GM18868 (cell line): ENCODE measurements around the gene SMIM36.
"Not testable (repeated sequence)": the region's sequence is repeated elsewhere in the genome, so short reads cannot be mapped to it uniquely, and the experiment has no call there.

Experiments
- ATAC-seq: cut with Tn5 transposase; IDR thresholded peaks from one replicate; pipeline ENCODE4 v1.9.1; 2021; ENCODE audit warnings: mild to moderate bottlenecking, moderate library complexity; ENCODE audit not compliant: unreplicated experiment

SMIM36 gene

DNA sequence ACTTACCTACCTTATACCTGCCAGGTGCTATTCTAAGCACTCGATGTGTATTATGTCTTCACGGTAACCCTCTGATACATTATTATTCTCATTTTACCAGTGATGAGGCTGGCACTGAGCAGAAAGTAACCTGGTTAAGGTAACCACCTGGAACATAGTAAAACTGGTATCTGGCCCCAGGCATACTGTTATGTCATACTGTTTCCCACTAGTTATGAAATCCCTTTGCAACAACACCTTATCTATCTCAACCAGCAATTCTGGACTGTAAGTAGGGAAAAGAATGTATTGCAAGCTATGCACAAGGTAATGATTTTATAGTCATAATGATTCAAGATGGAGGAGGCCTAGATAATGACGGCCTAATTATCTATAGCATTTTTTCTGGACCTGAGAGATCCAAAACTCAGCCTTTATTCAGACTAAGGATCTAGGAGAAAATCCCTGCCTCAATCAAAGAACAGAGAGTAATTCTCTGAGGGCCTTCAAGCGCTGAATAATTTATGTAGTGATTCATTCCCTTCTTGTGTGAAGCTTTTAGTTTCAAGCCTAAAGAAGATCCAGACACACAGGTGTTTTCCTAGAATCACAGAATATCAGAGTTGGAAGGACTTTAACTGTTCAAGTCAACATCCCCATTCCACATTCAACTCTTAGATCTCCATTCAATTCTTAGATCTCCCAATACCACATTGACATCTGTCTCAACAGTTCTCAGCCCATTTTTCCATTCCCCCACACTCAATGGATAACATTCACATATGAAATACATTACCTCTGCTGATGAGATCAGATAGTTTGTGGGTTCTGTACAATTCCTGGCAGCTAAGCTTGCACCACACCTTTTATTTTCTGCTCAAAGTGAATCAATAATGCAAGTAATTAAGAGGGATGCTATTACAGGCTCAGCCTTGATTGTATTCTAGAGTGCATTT is 74.8 kb downstream of the SMIM36 start:
- ATAC-seq = peak; percentile 18

- no peak for ATAC-seq
These were observed 75.8 kb downstream of the SMIM36 start for GRCh38 chr17:55435408-55435807.

DNA sequence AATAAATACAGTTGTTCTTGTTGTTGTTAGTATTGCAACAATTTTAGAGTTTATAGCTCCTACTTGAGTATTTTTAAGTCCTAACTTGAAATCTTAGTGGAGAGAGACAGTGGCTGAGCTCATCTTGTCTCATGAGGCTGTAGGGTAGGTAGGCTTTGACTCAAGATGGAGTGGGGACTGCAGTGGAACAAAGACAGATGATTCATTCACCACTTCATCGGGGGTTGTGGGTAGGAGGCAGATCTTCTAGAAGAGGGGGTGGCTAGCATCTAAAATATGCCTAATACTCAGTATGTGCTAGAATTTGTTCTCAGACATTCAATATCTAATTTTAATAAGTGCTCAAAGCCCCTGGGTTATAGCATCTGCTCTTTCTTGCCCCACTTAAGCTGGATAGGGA is 76.5 kb downstream of the SMIM36 start:
- ATAC-seq = no peak

GRCh38 chr17:55433629-55434422 is 77.4 kb downstream of the SMIM36 start:
- no peak for ATAC-seq

GRCh38 chr17:55433029-55433628 is 78.1 kb downstream of the SMIM36 start:
- ATAC-seq = no peak

DNA sequence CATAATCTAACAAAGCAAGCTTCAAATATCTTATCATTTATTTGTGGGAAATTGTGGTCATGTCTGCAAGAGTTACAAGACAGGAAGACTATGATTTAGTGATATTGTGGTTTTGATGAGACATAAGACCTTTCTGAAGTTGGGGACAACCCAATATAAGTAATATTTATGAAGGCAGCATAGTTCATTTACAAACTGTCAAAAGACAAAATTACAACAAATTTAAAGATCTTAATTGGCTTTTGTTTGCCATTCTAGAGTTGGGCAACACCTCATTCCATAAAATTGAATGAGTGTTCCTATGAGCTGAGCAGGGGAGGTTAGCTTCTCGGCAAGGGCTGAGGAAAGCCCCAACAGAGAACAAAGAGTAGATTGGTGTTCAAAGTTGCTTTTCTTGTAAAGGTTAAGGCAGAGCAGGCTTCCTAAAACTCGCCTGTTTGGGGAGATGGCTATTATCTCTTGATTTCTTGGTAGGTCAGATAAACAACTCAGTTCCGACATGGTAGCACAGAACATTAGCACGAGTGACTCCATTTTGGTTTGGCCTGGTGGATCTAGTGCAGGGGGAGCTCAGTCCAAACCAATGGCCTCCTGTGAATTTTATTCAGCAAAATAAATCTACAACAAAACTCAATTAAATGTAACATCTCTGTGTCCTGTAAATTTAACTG is 78.8 kb downstream of the SMIM36 start:
- no peak for ATAC-seq

GRCh38 chr17:55431914-55432313 is 79.3 kb downstream of the SMIM36 start:
- ATAC-seq = not testable (repeated sequence)

DNA sequence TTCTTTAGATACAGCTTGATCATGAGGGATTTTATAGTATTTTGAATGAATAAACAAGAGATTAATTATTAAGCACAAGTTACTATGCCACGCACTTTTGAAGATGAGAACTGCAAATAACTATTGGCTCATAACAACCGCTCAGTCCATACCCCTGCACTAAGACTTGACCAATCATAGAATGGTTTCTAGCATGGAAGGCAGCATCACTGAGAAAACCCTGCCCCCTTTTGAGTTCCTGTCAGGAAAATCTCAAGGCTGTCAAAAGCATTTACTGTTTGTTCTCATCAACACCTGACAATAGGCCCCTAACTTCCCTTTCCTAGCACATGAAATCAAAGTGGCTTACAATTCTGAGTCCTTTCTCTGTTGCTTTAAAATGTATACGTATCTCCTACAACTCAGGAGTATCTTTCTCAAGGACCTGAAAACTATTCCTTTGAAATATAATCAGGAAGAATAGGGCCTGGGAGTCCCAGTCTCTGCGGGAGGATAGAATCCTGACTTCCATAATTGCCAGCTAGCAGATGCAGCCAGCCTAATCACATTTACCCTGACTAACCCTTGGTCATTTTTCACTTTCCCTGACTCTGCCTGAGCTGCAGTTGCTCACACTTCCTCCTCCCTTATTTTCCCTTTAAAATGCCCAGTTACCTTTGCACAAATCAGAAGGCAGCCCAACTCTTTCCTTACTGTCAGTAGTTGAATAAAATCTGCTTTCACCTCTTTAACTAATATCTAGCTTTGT is 80.5 kb downstream of the SMIM36 start:
- ATAC-seq = no peak

DNA sequence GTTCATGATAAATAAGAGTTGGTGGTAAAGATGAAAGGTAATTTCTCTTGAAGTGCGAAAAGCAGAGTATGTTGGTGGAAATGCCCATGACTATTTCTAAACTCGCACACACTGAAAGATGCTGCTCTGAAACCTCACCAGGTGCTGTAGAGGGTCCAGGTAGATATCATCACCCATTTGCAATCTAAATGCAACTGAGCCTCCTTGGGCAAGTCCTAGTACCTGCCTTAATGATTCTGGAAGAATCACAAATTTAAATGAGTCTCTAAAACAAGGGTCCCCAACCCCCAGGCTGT is 83.7 kb downstream of the SMIM36 start:
- ATAC-seq = peak; percentile 32

- ATAC-seq = peak; percentile 68
These were observed 84.2 kb downstream of the SMIM36 start for GRCh38 chr17:55426851-55427586.

DNA sequence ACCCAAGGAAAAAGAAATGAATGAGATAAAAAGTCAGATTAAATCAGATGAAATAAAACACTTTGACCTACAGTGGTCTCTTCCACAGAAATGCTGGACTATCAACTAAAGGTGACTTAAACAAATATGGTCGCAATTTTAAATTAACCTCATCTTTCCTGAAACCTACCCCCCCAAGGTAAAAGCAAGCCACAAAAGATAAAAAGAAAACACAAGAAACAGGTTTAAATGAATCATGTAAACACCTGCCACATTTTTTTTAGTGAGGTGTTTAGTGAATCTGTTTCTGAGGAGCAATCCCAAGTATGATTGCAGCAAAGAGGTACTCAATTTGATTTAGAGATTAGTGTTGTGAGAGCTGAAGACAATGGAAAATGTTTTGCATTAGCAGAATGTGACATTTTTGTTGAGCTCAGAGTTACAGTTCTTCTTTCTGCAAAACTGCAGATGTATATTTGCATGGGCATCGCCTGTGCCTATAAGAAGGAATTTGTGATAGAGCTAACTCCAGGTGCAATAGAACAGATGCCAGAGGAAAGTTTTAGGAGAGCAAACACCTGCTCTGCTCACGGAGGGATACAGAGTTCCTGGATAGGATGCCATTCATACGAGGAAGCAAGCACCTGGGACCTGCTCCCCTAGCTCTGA is 86.2 kb downstream of the SMIM36 start:
- no peak for ATAC-seq

DNA sequence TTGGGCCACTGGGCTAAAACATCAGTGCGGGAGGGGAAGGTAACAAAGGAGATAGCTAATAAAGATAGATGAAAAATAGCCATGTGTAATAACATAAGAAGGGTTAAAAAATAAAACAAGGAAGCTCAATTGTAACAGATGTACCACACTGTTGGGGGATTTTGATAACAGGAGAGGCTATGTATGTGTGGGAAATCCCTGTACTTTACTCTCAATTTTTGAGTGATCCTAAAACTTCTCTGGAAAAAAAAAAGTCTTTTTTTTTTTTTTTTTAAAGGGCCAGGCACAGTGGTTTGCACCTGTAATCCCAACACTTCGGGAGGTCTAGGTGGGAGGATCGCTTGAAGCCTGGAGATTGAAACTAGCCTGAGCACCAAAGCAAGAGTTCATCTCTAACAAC is 87.7 kb downstream of the SMIM36 start:
- ATAC-seq = no peak

DNA sequence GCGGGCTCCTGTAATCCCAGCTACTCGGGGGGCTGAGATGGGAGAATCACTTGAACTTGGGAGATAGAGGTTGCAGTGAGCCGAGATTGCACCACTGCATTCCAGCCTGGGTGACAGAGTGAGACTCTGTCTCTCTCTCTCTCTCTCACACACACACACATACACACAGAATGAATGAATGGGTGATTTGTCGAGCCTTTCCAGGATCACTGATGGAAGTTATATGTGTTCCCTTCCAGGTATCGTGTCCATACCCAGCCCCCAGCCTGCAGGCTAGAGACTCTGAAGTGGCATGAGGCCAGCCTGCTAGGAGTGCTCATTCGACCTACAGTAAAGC is 88.5 kb downstream of the SMIM36 start:
- ATAC-seq = not testable (repeated sequence)

GRCh38 chr17:55421179-55421934 is 89.9 kb downstream of the SMIM36 start, which contains the start of gene MMD:
TSS of gene MMD (minus strand) at chr17:55421835. CDS start at chr17:55421695, 140 bp downstream.
- ATAC-seq = peak; percentile 17

DNA sequence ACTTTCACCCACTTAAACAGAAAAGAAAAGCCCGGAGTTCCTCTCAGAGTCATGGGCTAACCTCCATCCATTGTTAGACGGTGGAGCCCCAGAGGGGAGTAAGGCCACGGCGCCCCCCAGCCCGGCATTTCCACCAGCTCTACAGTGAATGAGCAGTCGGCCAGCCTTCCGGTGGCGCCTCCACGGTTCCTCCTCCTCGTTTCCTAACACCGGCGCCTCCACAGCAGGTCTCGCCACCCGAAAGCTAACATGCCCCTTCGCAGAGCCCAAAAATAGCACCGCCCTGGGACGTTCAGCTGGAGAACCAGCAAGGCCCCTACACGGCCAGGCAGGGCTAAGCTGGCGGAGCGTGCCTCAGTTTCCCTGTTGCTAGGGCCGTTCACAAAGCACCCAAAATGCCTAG is 90.5 kb downstream of the SMIM36 start:
- ATAC-seq = no peak

DNA sequence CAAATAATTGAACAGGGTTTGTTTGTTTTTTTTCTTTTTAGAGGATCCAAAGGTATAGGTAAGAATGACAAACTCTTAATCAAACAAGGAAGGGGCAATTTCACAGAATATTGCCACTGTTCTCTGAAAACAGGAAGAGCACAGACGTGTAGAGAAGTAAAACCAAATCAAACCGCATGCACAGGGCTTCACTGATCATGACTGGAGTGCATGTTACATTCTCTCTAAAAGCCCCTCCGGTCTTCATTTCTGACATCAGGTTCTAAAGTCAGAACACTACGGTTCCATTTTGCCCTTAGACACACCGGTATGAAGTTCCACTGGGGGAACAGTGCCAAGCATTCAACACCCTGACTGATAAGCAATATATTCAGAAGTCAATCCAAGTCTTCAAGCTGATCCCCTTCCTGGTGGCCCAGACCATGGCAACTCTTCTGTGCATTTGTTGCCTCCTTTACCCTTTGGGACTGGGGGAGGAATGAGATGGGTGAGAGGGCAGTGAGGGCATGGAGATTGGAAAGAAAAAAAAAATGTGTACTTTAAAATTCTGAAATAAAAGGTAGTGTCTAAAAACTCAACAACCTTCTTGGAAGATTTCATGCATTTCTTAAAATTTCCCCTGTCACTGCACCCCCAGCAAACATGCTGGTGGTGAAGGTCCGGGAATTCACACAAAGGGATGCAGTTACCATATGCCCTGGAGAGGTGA is 91.0 kb downstream of the SMIM36 start:
- ATAC-seq = peak; percentile 50

- ATAC-seq = no peak
These were observed 92.6 kb downstream of the SMIM36 start for GRCh38 chr17:55418369-55419268.
